ENCODE results near the gene AASDH.

DNA sequence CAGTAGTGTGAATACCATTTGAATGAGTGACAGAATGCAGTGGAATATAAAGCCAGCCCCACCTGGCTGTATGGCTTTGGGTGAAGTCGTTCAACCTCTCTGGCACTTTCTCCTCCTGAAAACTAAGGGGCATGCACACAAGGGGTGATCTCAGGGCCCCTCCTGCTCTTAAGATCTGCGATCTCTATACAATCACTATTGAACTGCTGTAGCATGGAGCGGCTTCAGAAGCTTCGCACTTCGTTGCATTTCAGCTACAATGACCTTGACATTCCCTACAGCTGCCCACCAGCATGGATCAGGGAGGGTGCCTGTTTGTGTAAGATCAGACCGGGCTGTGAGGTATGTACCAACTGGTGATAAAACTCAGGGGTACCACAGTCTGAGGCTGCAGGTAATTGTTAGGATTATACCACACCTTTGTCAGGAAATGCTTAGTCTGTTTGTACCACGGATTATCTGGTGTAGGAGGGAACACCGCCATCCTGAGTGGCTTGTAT lies 85.2 kb downstream of the AASDH start:
- TF ChIP-seq, protein P1, sequence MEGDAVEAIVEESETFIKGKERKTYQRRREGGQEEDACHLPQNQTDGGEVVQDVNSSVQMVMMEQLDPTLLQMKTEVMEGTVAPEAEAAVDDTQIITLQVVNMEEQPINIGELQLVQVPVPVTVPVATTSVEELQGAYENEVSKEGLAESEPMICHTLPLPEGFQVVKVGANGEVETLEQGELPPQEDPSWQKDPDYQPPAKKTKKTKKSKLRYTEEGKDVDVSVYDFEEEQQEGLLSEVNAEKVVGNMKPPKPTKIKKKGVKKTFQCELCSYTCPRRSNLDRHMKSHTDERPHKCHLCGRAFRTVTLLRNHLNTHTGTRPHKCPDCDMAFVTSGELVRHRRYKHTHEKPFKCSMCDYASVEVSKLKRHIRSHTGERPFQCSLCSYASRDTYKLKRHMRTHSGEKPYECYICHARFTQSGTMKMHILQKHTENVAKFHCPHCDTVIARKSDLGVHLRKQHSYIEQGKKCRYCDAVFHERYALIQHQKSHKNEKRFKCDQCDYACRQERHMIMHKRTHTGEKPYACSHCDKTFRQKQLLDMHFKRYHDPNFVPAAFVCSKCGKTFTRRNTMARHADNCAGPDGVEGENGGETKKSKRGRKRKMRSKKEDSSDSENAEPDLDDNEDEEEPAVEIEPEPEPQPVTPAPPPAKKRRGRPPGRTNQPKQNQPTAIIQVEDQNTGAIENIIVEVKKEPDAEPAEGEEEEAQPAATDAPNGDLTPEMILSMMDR (IDR thresholded peaks at IDR 0.05) = no peak
- TF ChIP-seq POLR2A (IDR thresholded peaks at IDR 0.05) = no peak
